ENCODE measurements around the gene HDAC2.
"Not testable (repeated sequence)": the region's sequence is repeated elsewhere in the genome, so short reads cannot be mapped to it uniquely, and the experiment has no call there.

Gene HDAC2

GRCh38 chr6:113971741-113972140 lies 793 bp upstream of the HDAC2 start:
- no peak for DNase-seq (ENCODE audit: low spot score)

- no peak for DNase-seq (ENCODE audit: low spot score)
Measured at GRCh38 chr6:113969888-113970804, 802 bp downstream of the HDAC2 start.

- no peak for DNase-seq (ENCODE audit: low spot score)
Measured at GRCh38 chr6:113968472-113968871, 2.5 kb downstream of the HDAC2 start.

GRCh38 chr6:113967777-113968176 lies 3.2 kb downstream of the HDAC2 start:
- DNase-seq (ENCODE audit: low spot score) = no peak

GRCh38 chr6:113960795-113961194 lies 10.2 kb downstream of the HDAC2 start:
- DNase-seq (ENCODE audit: low spot score) = no peak

- no peak for DNase-seq (ENCODE audit: low spot score)
Measured at GRCh38 chr6:113959235-113959634, 11.7 kb downstream of the HDAC2 start.

- no peak for DNase-seq (ENCODE audit: low spot score)
Measured at GRCh38 chr6:113954653-113955052, 16.3 kb downstream of the HDAC2 start.

- DNase-seq (ENCODE audit: low spot score) = no peak
Measured at GRCh38 chr6:113953346-113953745, 17.6 kb downstream of the HDAC2 start.

GRCh38 chr6:113949499-113949898 lies 21.4 kb downstream of the HDAC2 start:
- DNase-seq (ENCODE audit: low spot score) = no peak

- no peak for DNase-seq (ENCODE audit: low spot score)
Measured at GRCh38 chr6:113944701-113945100, 26.2 kb downstream of the HDAC2 start.

- DNase-seq (ENCODE audit: low spot score) = no peak
Measured at GRCh38 chr6:113939825-113940224, 31.1 kb downstream of the HDAC2 start.

- DNase-seq (ENCODE audit: low spot score) = peak; percentile 26
Measured at GRCh38 chr6:113936093-113936934, 34.6 kb downstream of the HDAC2 start.

- DNase-seq (ENCODE audit: low spot score) = no peak
Measured at GRCh38 chr6:113934101-113934500, 36.8 kb downstream of the HDAC2 start.

- DNase-seq (ENCODE audit: low spot score) = not testable (repeated sequence)
Measured at GRCh38 chr6:113931907-113932306, 39.0 kb downstream of the HDAC2 start.

GRCh38 chr6:113930183-113930582 lies 40.8 kb downstream of the HDAC2 start:
- DNase-seq (ENCODE audit: low spot score) = no peak

- DNase-seq (ENCODE audit: low spot score) = no peak
Measured at GRCh38 chr6:113927001-113927400, 43.9 kb downstream of the HDAC2 start.

GRCh38 chr6:113925378-113925777 lies 45.6 kb downstream of the HDAC2 start:
- no peak for DNase-seq (ENCODE audit: low spot score)

- DNase-seq (ENCODE audit: low spot score) = no peak
Measured at GRCh38 chr6:113924312-113924723, 46.6 kb downstream of the HDAC2 start.

GRCh38 chr6:113923526-113923925 lies 47.4 kb downstream of the HDAC2 start:
- no peak for DNase-seq (ENCODE audit: low spot score)

- no peak for DNase-seq (ENCODE audit: low spot score)
Measured at GRCh38 chr6:113921299-113921904, 49.5 kb downstream of the HDAC2 start.

GRCh38 chr6:113920663-113921267 lies 50.2 kb downstream of the HDAC2 start:
- no peak for DNase-seq (ENCODE audit: low spot score)

GRCh38 chr6:113910285-113910684 lies 60.7 kb downstream of the HDAC2 start:
- DNase-seq (ENCODE audit: low spot score) = not testable (repeated sequence)
